HepG2 (cell line): ENCODE measurements around the gene ZNF500. TPM values are rescaled to one million over a fixed set of nuclear protein-coding genes. Genes with fewer than 3 reads are reported as not detected.
A peak's percentile ranks its signal among the peaks of the same experiment; 100 is the strongest.

ENCODE experiments used
- AGO2 ChIP-seq: fragments of 200-400 bp; formaldehyde crosslinking; optimal IDR thresholded peaks from 2 replicates; pipeline ENCODE3; 2017; ENCODE audit warnings: mild to moderate bottlenecking, low read depth, low read length, moderate library complexity
- ARNTL ChIP-seq: sonication (generic); formaldehyde crosslinking; IDR thresholded peaks from 2 replicates; pipeline ENCODE4 v1.4.0; 2020; ENCODE audit warnings: mild to moderate bottlenecking, missing genetic modification reagents
- CBX2 ChIP-seq, 2 experiments: fragments of 200-600 bp in 1 of 2; sonication (generic); formaldehyde crosslinking in 1 of 2; IDR thresholded peaks; 2 replicates each; pipeline versions ENCODE4 v1.7.0 to v1.8.1; 2018 to 2022; ENCODE audit warnings: low read depth in 2 of 2, low read length in 1 of 2, mild to moderate bottlenecking in 1 of 2, missing genetic modification reagents in 1 of 2
- EED ChIP-seq: sonication (generic); formaldehyde crosslinking; IDR thresholded peaks from 2 replicates; pipeline ENCODE4 v1.5.0; 2020; ENCODE audit warnings: mild to moderate bottlenecking, missing genetic modification reagents
- HINFP ChIP-seq: sonication (generic); formaldehyde crosslinking; IDR thresholded peaks from 2 replicates; pipeline ENCODE4 v1.4.0; 2020; ENCODE audit warnings: low read depth, mild to moderate bottlenecking, missing genetic modification reagents
- MLXIP ChIP-seq: sonication (generic); formaldehyde crosslinking; IDR thresholded peaks from 2 replicates; pipeline ENCODE4 v1.9.0; 2021; ENCODE audit warnings: missing genetic modification reagents, borderline replicate concordance
- PHF8 ChIP-seq: sonication (generic); formaldehyde crosslinking; IDR thresholded peaks from 2 replicates; pipeline ENCODE4 v1.5.0; 2020; ENCODE audit warnings: missing genetic modification reagents
- POGZ ChIP-seq: sonication (generic); formaldehyde crosslinking; IDR thresholded peaks from 2 replicates; pipeline ENCODE4 v1.4.0; 2020; ENCODE audit warnings: mild to moderate bottlenecking, missing genetic modification reagents
- SRSF4 ChIP-seq: fragments of 200-400 bp; formaldehyde crosslinking; IDR thresholded peaks from one replicate; pipeline ENCODE4 v1.6.1; 2018; ENCODE audit warnings: mild to moderate bottlenecking, low read depth, low read length, moderate library complexity; ENCODE audit not compliant: poor library complexity, severe bottlenecking
- ZFY ChIP-seq: sonication (generic); formaldehyde crosslinking; IDR thresholded peaks from 2 replicates; pipeline ENCODE4 v1.4.0; 2020; ENCODE audit warnings: missing genetic modification reagents
- ZNF264 ChIP-seq: sonication (generic); formaldehyde crosslinking; IDR thresholded peaks from 2 replicates; pipeline ENCODE4 v1.4.0; 2020; ENCODE audit warnings: missing genetic modification reagents
- ZNF513 ChIP-seq: sonication (generic); formaldehyde crosslinking; conservative IDR thresholded peaks from 2 replicates; pipeline ENCODE4 v1.5.0; 2020; ENCODE audit warnings: missing genetic modification reagents
- ZNF605 ChIP-seq: sonication (generic); formaldehyde crosslinking; IDR thresholded peaks from 2 replicates; pipeline ENCODE4 v1.8.0; 2022; ENCODE audit warnings: mild to moderate bottlenecking, missing genetic modification reagents
- ZNF614 ChIP-seq: IDR thresholded peaks from 2 replicates; pipeline ENCODE4 v1.6.1; 2018; ENCODE audit warnings: missing biosample characterization, missing genetic modification reagents, inconsistent platforms, borderline replicate concordance
- ZNF678 ChIP-seq: sonication (generic); formaldehyde crosslinking; IDR thresholded peaks from 2 replicates; pipeline ENCODE4 v1.4.0; 2020; ENCODE audit warnings: mild to moderate bottlenecking, missing genetic modification reagents
- ZNF737 ChIP-seq: sonication (generic); formaldehyde crosslinking; IDR thresholded peaks from 2 replicates; pipeline ENCODE4 v1.5.0; 2020; ENCODE audit warnings: missing genetic modification reagents, mild to moderate bottlenecking, borderline replicate concordance
- ZNF816 ChIP-seq: sonication (generic); formaldehyde crosslinking; IDR thresholded peaks from 2 replicates; pipeline ENCODE4 v1.8.0; 2022; ENCODE audit warnings: missing genetic modification reagents, mild to moderate bottlenecking, borderline replicate concordance
- ZSCAN12 ChIP-seq: sonication (generic); formaldehyde crosslinking; IDR thresholded peaks from 2 replicates; pipeline ENCODE4 v1.9.0; 2021; ENCODE audit warnings: mild to moderate bottlenecking, missing genetic modification reagents
- ZSCAN22 ChIP-seq: sonication (generic); formaldehyde crosslinking; IDR thresholded peaks from 2 replicates; pipeline ENCODE4 v1.4.0; 2020; ENCODE audit warnings: mild to moderate bottlenecking, missing genetic modification reagents
- polyA plus RNA-seq, 8 experiments: library from polyadenylated mRNA; depleted of rRNA in 3 of 8; stranded (reverse) in 7 of 8; unstranded in 1 of 8; fragments of >200 nt; fragmentation: Illumina TruSeq in 4 of 8; extraction: Trizol in 4 of 8; gene quantifications; 2 replicates each; pipeline versions ENCODE4 v1.2.1 to v1.2.3, GENCODE V29; 2011 to 2016; ENCODE audit warnings: low read depth in 4 of 8, missing spikeins in 1 of 8, mixed read lengths in 1 of 8; ENCODE audit not compliant: insufficient read depth in 1 of 8
- total RNA-seq, 5 experiments: library from RNA; depleted of rRNA; stranded (reverse); fragments of >200 nt; fragmentation: Illumina TruSeq; extraction: Trizol; gene quantifications; 2 replicates each; pipeline ENCODE4 v1.2.3, GENCODE V29; 2016; ENCODE audit warnings: low read depth in 1 of 5
- TF ChIP-seq, protein P1 (sequence below): sonication (generic); formaldehyde crosslinking; conservative IDR thresholded peaks from 2 replicates; pipeline ENCODE4 v1.4.0; 2020; ENCODE audit warnings: missing genetic modification reagents
- TF ChIP-seq, protein P2 (sequence below): sonication (generic); formaldehyde crosslinking; IDR thresholded peaks from 2 replicates; pipeline ENCODE4 v1.5.0; 2020; ENCODE audit warnings: mild to moderate bottlenecking, missing genetic modification reagents, borderline replicate concordance

ZNF500 gene
- total and polyA plus RNA-seq, 2 of the 13 experiments (the other 11 are each of a cell fraction or from before 2014, with no cell fraction given): 6.1 to 12.2 TPM

- TF ChIP-seq HINFP (CRISPR knock-in tag) (peak; percentile 89; the same call in 1 of the 2 replicates), ZNF264 (CRISPR knock-in tag) (no peak), ZNF513 (CRISPR knock-in tag) (no peak), MLXIP (CRISPR knock-in tag) (no peak), EED (CRISPR knock-in tag) (no peak), POGZ (no peak), ZNF737 (CRISPR knock-in tag) (no peak), ZNF816 (no peak), AGO2 (peak; percentile 94), CBX2 (IDR thresholded peaks at IDR 0.05; ENCODE audit: low read depth, low read length) (no peak), CBX2 (CRISPR knock-in tag; IDR thresholded peaks at IDR 0.05; ENCODE audit: low read depth) (no peak), ZFY (CRISPR knock-in tag) (no peak), ARNTL (CRISPR knock-in tag) (no peak), ZNF614 (CRISPR knock-in tag) (0 out of 2 replicates have a peak, but pooled peaks have one; percentile 41), ZSCAN12 (no peak), ZNF678 (CRISPR knock-in tag) (no peak), ZSCAN22 (CRISPR knock-in tag) (no peak), ZNF605 (CRISPR knock-in tag) (no peak), PHF8 (CRISPR knock-in tag) (peak; percentile 27; the same call in 1 of the 2 replicates), SRSF4 (no peak)
- TF ChIP-seq, protein P1, sequence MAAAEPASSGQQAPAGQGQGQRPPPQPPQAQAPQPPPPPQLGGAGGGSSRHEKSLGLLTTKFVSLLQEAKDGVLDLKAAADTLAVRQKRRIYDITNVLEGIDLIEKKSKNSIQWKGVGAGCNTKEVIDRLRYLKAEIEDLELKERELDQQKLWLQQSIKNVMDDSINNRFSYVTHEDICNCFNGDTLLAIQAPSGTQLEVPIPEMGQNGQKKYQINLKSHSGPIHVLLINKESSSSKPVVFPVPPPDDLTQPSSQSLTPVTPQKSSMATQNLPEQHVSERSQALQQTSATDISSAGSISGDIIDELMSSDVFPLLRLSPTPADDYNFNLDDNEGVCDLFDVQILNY (CRISPR knock-in tag): no peak; the same call in 1 of the 2 replicates
- TF ChIP-seq, protein P2, sequence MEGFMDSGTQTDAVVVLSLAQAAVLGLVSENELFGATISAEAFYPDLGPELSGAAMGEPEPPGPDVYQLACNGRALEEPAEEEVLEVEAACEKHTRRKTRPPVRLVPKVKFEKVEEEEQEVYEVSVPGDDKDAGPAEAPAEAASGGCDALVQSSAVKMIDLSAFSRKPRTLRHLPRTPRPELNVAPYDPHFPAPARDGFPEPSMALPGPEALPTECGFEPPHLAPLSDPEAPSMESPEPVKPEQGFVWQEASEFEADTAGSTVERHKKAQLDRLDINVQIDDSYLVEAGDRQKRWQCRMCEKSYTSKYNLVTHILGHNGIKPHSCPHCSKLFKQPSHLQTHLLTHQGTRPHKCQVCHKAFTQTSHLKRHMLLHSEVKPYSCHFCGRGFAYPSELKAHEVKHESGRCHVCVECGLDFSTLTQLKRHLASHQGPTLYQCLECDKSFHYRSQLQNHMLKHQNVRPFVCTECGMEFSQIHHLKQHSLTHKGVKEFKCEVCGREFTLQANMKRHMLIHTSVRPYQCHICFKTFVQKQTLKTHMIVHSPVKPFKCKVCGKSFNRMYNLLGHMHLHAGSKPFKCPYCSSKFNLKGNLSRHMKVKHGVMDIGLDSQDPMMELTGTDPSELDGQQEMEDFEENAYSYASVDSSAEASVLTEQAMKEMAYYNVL (CRISPR knock-in tag): no peak
Observed at GRCh38 chr16:4802659-4803287, 35.8 kb upstream of the ZNF500 start (continued).
